Measurements from ENCODE around the gene SIRPA.

SIRPA gene

GRCh38 chr20:1897965-1898464, 2.8 kb downstream of the SIRPA start:
- Histone ChIP-seq H3K4me3 (ENCODE audit: low read depth, low read length) (no peak overlapping the region), H3K27ac (ENCODE audit: low read depth, low read length) (no peak overlapping the region), H3K36me3 (ENCODE audit: control insufficient read depth, insufficient read depth, low read length) (no peaks in the 10 kb centered on the region), H3K27me3 (ENCODE audit: control insufficient read depth, insufficient read depth, low read length) (peaks cover 32% of the 10 kb centered on the region), H3K4me1 (ENCODE audit: control insufficient read depth, insufficient read depth, low read length) (peaks cover 8% of the 10 kb centered on the region), H3K9me3 (ENCODE audit: control insufficient read depth, insufficient read depth, low read length) (no peaks in the 10 kb centered on the region), H3K9ac (ENCODE audit: low read depth, low read length) (no peak overlapping the region)

- Histone ChIP-seq H3K4me3 (ENCODE audit: low read depth, low read length) (no peak overlapping the region), H3K27ac (ENCODE audit: low read depth, low read length) (no peak overlapping the region), H3K9ac (ENCODE audit: low read depth, low read length) (no peak overlapping the region), H3K9me3 (ENCODE audit: control insufficient read depth, insufficient read depth, low read length) (no peaks in the 10 kb centered on the region), H3K27me3 (ENCODE audit: control insufficient read depth, insufficient read depth, low read length) (peaks cover 25% of the 10 kb centered on the region), H3K36me3 (ENCODE audit: control insufficient read depth, insufficient read depth, low read length) (no peaks in the 10 kb centered on the region), H3K4me1 (ENCODE audit: control insufficient read depth, insufficient read depth, low read length) (peaks cover 8% of the 10 kb centered on the region)
Measured at GRCh38 chr20:1898482-1899240, 3.5 kb downstream of the SIRPA start.

GRCh38 chr20:1899241-1899525, 4.0 kb downstream of the SIRPA start:
- Histone ChIP-seq H3K9me3 (ENCODE audit: control insufficient read depth, insufficient read depth, low read length) (no peaks in the 10 kb centered on the region), H3K27ac (ENCODE audit: low read depth, low read length) (no peak overlapping the region), H3K9ac (ENCODE audit: low read depth, low read length) (no peak overlapping the region), H3K27me3 (ENCODE audit: control insufficient read depth, insufficient read depth, low read length) (peaks cover 22% of the 10 kb centered on the region), H3K4me3 (ENCODE audit: low read depth, low read length) (no peak overlapping the region), H3K4me1 (ENCODE audit: control insufficient read depth, insufficient read depth, low read length) (peaks cover 8% of the 10 kb centered on the region), H3K36me3 (ENCODE audit: control insufficient read depth, insufficient read depth, low read length) (no peaks in the 10 kb centered on the region)

GRCh38 chr20:1900321-1900801, 5.2 kb downstream of the SIRPA start:
- peaks cover 21% of the 10 kb centered on the region for H3K27me3 ChIP-seq (ENCODE audit: control insufficient read depth, insufficient read depth, low read length)
- no peaks in the 10 kb centered on the region for H3K36me3 ChIP-seq (ENCODE audit: control insufficient read depth, insufficient read depth, low read length)
- no peaks in the 10 kb centered on the region for H3K9me3 ChIP-seq (ENCODE audit: control insufficient read depth, insufficient read depth, low read length)
- peaks cover 8% of the 10 kb centered on the region for H3K4me1 ChIP-seq (ENCODE audit: control insufficient read depth, insufficient read depth, low read length)
- H3K9ac ChIP-seq (ENCODE audit: low read depth, low read length) = no peak overlapping the region
- H3K4me3 ChIP-seq (ENCODE audit: low read depth, low read length) = no peak overlapping the region
- peak overlapping the region; percentile 40 for H3K27ac ChIP-seq (ENCODE audit: low read depth, low read length)

GRCh38 chr20:1901704-1902103, 6.5 kb downstream of the SIRPA start:
- peaks cover 8% of the 10 kb centered on the region for H3K27me3 ChIP-seq (ENCODE audit: control insufficient read depth, insufficient read depth, low read length)
- no peak overlapping the region for H3K4me3 ChIP-seq (ENCODE audit: low read depth, low read length)
- no peaks in the 10 kb centered on the region for H3K9me3 ChIP-seq (ENCODE audit: control insufficient read depth, insufficient read depth, low read length)
- H3K4me1 ChIP-seq (ENCODE audit: control insufficient read depth, insufficient read depth, low read length) = peaks cover 8% of the 10 kb centered on the region
- H3K9ac ChIP-seq (ENCODE audit: low read depth, low read length) = no peak overlapping the region
- no peak overlapping the region for H3K27ac ChIP-seq (ENCODE audit: low read depth, low read length)
- H3K36me3 ChIP-seq (ENCODE audit: control insufficient read depth, insufficient read depth, low read length) = no peaks in the 10 kb centered on the region

GRCh38 chr20:1902188-1902587, 7.0 kb downstream of the SIRPA start:
- H3K27ac ChIP-seq (ENCODE audit: low read depth, low read length) = no peak overlapping the region
- H3K9ac ChIP-seq (ENCODE audit: low read depth, low read length) = no peak overlapping the region
- H3K4me3 ChIP-seq (ENCODE audit: low read depth, low read length) = no peak overlapping the region
- no peaks in the 10 kb centered on the region for H3K36me3 ChIP-seq (ENCODE audit: control insufficient read depth, insufficient read depth, low read length)
- H3K9me3 ChIP-seq (ENCODE audit: control insufficient read depth, insufficient read depth, low read length) = no peaks in the 10 kb centered on the region
- H3K4me1 ChIP-seq (ENCODE audit: control insufficient read depth, insufficient read depth, low read length) = peaks cover 4% of the 10 kb centered on the region
- peaks cover 4% of the 10 kb centered on the region for H3K27me3 ChIP-seq (ENCODE audit: control insufficient read depth, insufficient read depth, low read length)

GRCh38 chr20:1904135-1904534, 8.9 kb downstream of the SIRPA start:
- H3K4me3 ChIP-seq (ENCODE audit: low read depth, low read length) = no peak overlapping the region
- H3K9ac ChIP-seq (ENCODE audit: low read depth, low read length) = no peak overlapping the region
- no peaks in the 10 kb centered on the region for H3K27me3 ChIP-seq (ENCODE audit: control insufficient read depth, insufficient read depth, low read length)
- H3K36me3 ChIP-seq (ENCODE audit: control insufficient read depth, insufficient read depth, low read length) = no peaks in the 10 kb centered on the region
- no peak overlapping the region for H3K27ac ChIP-seq (ENCODE audit: low read depth, low read length)
- peaks cover 4% of the 10 kb centered on the region; the same call in 1 of the 2 replicates for H3K4me1 ChIP-seq (ENCODE audit: control insufficient read depth, insufficient read depth, low read length)
- no peaks in the 10 kb centered on the region for H3K9me3 ChIP-seq (ENCODE audit: control insufficient read depth, insufficient read depth, low read length)

GRCh38 chr20:1905009-1905408, 9.8 kb downstream of the SIRPA start:
- Histone ChIP-seq H3K4me1 (ENCODE audit: control insufficient read depth, insufficient read depth, low read length) (peaks cover 4% of the 10 kb centered on the region; the same call in 1 of the 2 replicates), H3K27ac (ENCODE audit: low read depth, low read length) (no peak overlapping the region), H3K36me3 (ENCODE audit: control insufficient read depth, insufficient read depth, low read length) (no peaks in the 10 kb centered on the region), H3K27me3 (ENCODE audit: control insufficient read depth, insufficient read depth, low read length) (no peaks in the 10 kb centered on the region), H3K4me3 (ENCODE audit: low read depth, low read length) (no peak overlapping the region), H3K9me3 (ENCODE audit: control insufficient read depth, insufficient read depth, low read length) (no peaks in the 10 kb centered on the region), H3K9ac (ENCODE audit: low read depth, low read length) (no peak overlapping the region)

- no peak overlapping the region for H3K27ac ChIP-seq (ENCODE audit: low read depth, low read length)
- H3K36me3 ChIP-seq (ENCODE audit: control insufficient read depth, insufficient read depth, low read length) = no peaks in the 10 kb centered on the region
- no peaks in the 10 kb centered on the region for H3K9me3 ChIP-seq (ENCODE audit: control insufficient read depth, insufficient read depth, low read length)
- no peak overlapping the region for H3K4me3 ChIP-seq (ENCODE audit: low read depth, low read length)
- no peak overlapping the region for H3K9ac ChIP-seq (ENCODE audit: low read depth, low read length)
- H3K27me3 ChIP-seq (ENCODE audit: control insufficient read depth, insufficient read depth, low read length) = no peaks in the 10 kb centered on the region
- H3K4me1 ChIP-seq (ENCODE audit: control insufficient read depth, insufficient read depth, low read length) = peaks cover 4% of the 10 kb centered on the region; the same call in 1 of the 2 replicates
Measured at GRCh38 chr20:1905693-1906092, 10.5 kb downstream of the SIRPA start.

- Histone ChIP-seq H3K27me3 (ENCODE audit: control insufficient read depth, insufficient read depth, low read length) (no peaks in the 10 kb centered on the region), H3K4me3 (ENCODE audit: low read depth, low read length) (no peak overlapping the region), H3K4me1 (ENCODE audit: control insufficient read depth, insufficient read depth, low read length) (peaks cover 4% of the 10 kb centered on the region; the same call in 1 of the 2 replicates), H3K9me3 (ENCODE audit: control insufficient read depth, insufficient read depth, low read length) (no peaks in the 10 kb centered on the region), H3K36me3 (ENCODE audit: control insufficient read depth, insufficient read depth, low read length) (no peaks in the 10 kb centered on the region), H3K27ac (ENCODE audit: low read depth, low read length) (no peak overlapping the region), H3K9ac (ENCODE audit: low read depth, low read length) (no peak overlapping the region)
Measured at GRCh38 chr20:1906361-1907051, 11.3 kb downstream of the SIRPA start.

GRCh38 chr20:1907586-1907985, 12.4 kb downstream of the SIRPA start:
- H3K4me3 ChIP-seq (ENCODE audit: low read depth, low read length) = no peak overlapping the region
- H3K27ac ChIP-seq (ENCODE audit: low read depth, low read length) = no peak overlapping the region
- no peaks in the 10 kb centered on the region for H3K36me3 ChIP-seq (ENCODE audit: control insufficient read depth, insufficient read depth, low read length)
- no peaks in the 10 kb centered on the region for H3K9me3 ChIP-seq (ENCODE audit: control insufficient read depth, insufficient read depth, low read length)
- H3K9ac ChIP-seq (ENCODE audit: low read depth, low read length) = no peak overlapping the region
- peaks cover 4% of the 10 kb centered on the region; the same call in 1 of the 2 replicates for H3K4me1 ChIP-seq (ENCODE audit: control insufficient read depth, insufficient read depth, low read length)
- H3K27me3 ChIP-seq (ENCODE audit: control insufficient read depth, insufficient read depth, low read length) = no peaks in the 10 kb centered on the region

Data from HUES48 (cell line).